B cell (primary cell): ENCODE results near the gene FSHR. TPM values are rescaled to one million over a fixed set of nuclear protein-coding genes. Genes with fewer than 3 reads are reported as not detected.

Source experiments
- ATAC-seq: fragments of 200-7000 bp; cut with Tn5 transposase; one replicate; pipeline ENCODE4 v1.10.0; 2021; ENCODE audit warnings: low read depth, mild to moderate bottlenecking, moderate number of reproducible peaks, moderate library complexity
- CTCF ChIA-PET: fragments of 350-600 bp; sonication (Branson Sonifier 250); formaldehyde crosslinking; loops from one replicate; lab custom pipeline; 2021; ENCODE audit warnings: antibody characterized with exemption, inconsistent platforms; lab: Charles Lee
- POLR2A ChIA-PET: fragments of 350-600 bp; sonication (Branson Sonifier 250); formaldehyde crosslinking; loops from one replicate; lab custom pipeline; 2021; ENCODE audit warnings: antibody characterized with exemption; lab: Charles Lee
- DNase-seq: peaks from one replicate; pipeline ENCODE4 v3.0.0; 2013
- H2AFZ ChIP-seq: 2 replicates; pipeline ENCODE4 v1.6.1; 2012; ENCODE audit warnings: mild to moderate bottlenecking, low read depth, low read length; ENCODE audit not compliant: insufficient read depth, poor library complexity, severe bottlenecking
- H3K27ac ChIP-seq, 2 donors: 1 replicate in 1 of 2; 2 replicates in 1 of 2; pipeline ENCODE4 v1.5.1; 2012 to 2013; ENCODE audit warnings: low read length in 2 of 2, mild to moderate bottlenecking in 2 of 2, moderate library complexity in 1 of 2
- H3K27me3 ChIP-seq, 4 experiments: fragments of 200-600 bp in 1 of 4; sonication (generic) in 1 of 4; replicated peaks in 1 of 4; 1 replicate in 2 of 4; 2 replicates in 2 of 4; pipeline versions ENCODE4 v1.6.1 to v1.7.0; 2013 to 2016; ENCODE audit warnings: low read length in 3 of 4, mild to moderate bottlenecking in 2 of 4, mixed read lengths in 1 of 4, moderate library complexity in 1 of 4; ENCODE audit not compliant: insufficient read depth in 4 of 4, control insufficient read depth in 3 of 4; ENCODE audit errors: control extremely low read depth in 1 of 4
- H3K36me3 ChIP-seq, 2 experiments: replicated peaks in 1 of 2; 1 replicate in 1 of 2; 2 replicates in 1 of 2; pipeline versions ENCODE4 v1.6.1 to v1.7.1; 2013; ENCODE audit warnings: low read length in 1 of 2; ENCODE audit not compliant: insufficient read depth in 2 of 2, control insufficient read depth in 1 of 2; ENCODE audit errors: control extremely low read depth in 1 of 2, extremely low read depth in 1 of 2
- H3K4me1 ChIP-seq, 2 donors: fragments of 200-600 bp in 1 of 2; sonication (generic) in 1 of 2; 1 replicate in 1 of 2; 2 replicates in 1 of 2; pipeline versions ENCODE4 v1.5.1 to v1.6.1; 2013 to 2017; ENCODE audit warnings: low read length in 2 of 2; ENCODE audit not compliant: control insufficient read depth in 2 of 2, insufficient read depth in 2 of 2
- H3K4me2 ChIP-seq: replicated peaks from 2 replicates; pipeline ENCODE3; 2012; ENCODE audit warnings: mild to moderate bottlenecking, low read depth, low read length; ENCODE audit not compliant: poor library complexity, severe bottlenecking
- H3K4me3 ChIP-seq, 5 experiments: fragments of 200-600 bp in 1 of 5; sonication (generic) in 1 of 5; 1 replicate in 3 of 5; 2 replicates in 2 of 5; pipeline versions ENCODE4 v1.5.1 to v1.7.0; 2011 to 2016; ENCODE audit warnings: low read length in 4 of 5, mild to moderate bottlenecking in 4 of 5, low read depth in 2 of 5, control low read depth in 1 of 5, moderate library complexity in 1 of 5; ENCODE audit not compliant: insufficient read depth in 1 of 5; ENCODE audit errors: control extremely low read depth in 1 of 5, extremely low read depth in 1 of 5
- H3K79me2 ChIP-seq: fragments of 200-600 bp; sonication (generic); one replicate; pipeline ENCODE4 v1.6.0; 2016; ENCODE audit warnings: low read length; ENCODE audit not compliant: control insufficient read depth, insufficient read depth
- H3K9ac ChIP-seq: fragments of 200-600 bp; sonication (generic); 2 replicates; pipeline ENCODE4 v1.6.1; 2017; ENCODE audit warnings: mild to moderate bottlenecking, low read length, moderate library complexity
- H3K9me3 ChIP-seq, 3 donors: one replicate each; pipeline versions ENCODE4 v1.6.1 to v1.7.1; 2013; ENCODE audit warnings: low read length in 2 of 3; ENCODE audit not compliant: control insufficient read depth in 2 of 3, insufficient read depth in 1 of 3; ENCODE audit errors: control extremely low read depth in 1 of 3
- H4K20me1 ChIP-seq: 2 replicates; pipeline ENCODE4 v1.6.0; 2012; ENCODE audit warnings: mild to moderate bottlenecking, low read length; ENCODE audit not compliant: insufficient read depth, control insufficient read depth, poor library complexity, severe bottlenecking
- H3K27ac Mint-ChIP-seq: one replicate; pipeline ENCODE4 v1.8.0; 2021; ENCODE audit warnings: mixed read lengths
- H3K27me3 Mint-ChIP-seq: one replicate; pipeline ENCODE4 v1.8.0; 2021; ENCODE audit warnings: mixed read lengths
- H3K4me1 Mint-ChIP-seq: one replicate; pipeline ENCODE4 v1.8.0; 2021; ENCODE audit warnings: mixed read lengths
- H3K4me3 Mint-ChIP-seq: one replicate; pipeline ENCODE4 v1.8.0; 2021; ENCODE audit warnings: mixed read lengths
- H3K9me3 Mint-ChIP-seq: one replicate; pipeline ENCODE4 v1.8.0; 2022; ENCODE audit warnings: mixed read lengths; ENCODE audit not compliant: insufficient read depth
- CTCF ChIP-seq: fragments of 200-600 bp; IDR thresholded peaks from one replicate; pipeline ENCODE4 v1.8.0; 2022; ENCODE audit warnings: antibody characterized with exemption, mild to moderate bottlenecking
- EZH2 ChIP-seq: IDR thresholded peaks from 2 replicates; pipeline ENCODE4 v1.6.1; 2012; ENCODE audit warnings: borderline replicate concordance, low read depth, mild to moderate bottlenecking, moderate library complexity, low read length; ENCODE audit not compliant: insufficient read depth, poor library complexity, severe bottlenecking
- WGBS: methylation state at CpG from one replicate; pipeline ENCODE4 v1.1.5; 2013; ENCODE audit warnings: missing lambda C conversion rate; ENCODE audit not compliant: insufficient coverage; 5-methylcytosine and 5-hydroxymethylcytosine counted together
- intact Hi-C: fragments of 100-400 bp; cut with micrococcal nuclease; formaldehyde crosslinking; loops from one replicate; pipeline ENCODE4 v1.10.0; 2022
- polyA plus RNA-seq: library from polyadenylated mRNA; depleted of rRNA; stranded (reverse); fragments of >200 nt; gene quantifications from 2 replicates; pipeline ENCODE4 v1.2.3, GENCODE V29; 2012
- total RNA-seq, 2 donors: library from RNA; stranded (reverse); fragments of 120-200 nt in 1 of 2; gene quantifications; 1 replicate in 1 of 2; 2 replicates in 1 of 2; pipeline versions ENCODE4 v1.2.3 to v1.2.4, GENCODE V29; 2013 to 2022

The FSHR gene
- total and polyA plus RNA-seq, 2 donors (not counting 1 experiment from before 2014, with no cell fraction given): not detected

- H3K4me1 Mint-ChIP-seq: no peaks in the 10 kb centered on the region
- no peak overlapping the region for H3K27ac Mint-ChIP-seq
- H3K79me2 ChIP-seq: no peaks in the 10 kb centered on the region
- no peaks in the 10 kb centered on the region for H3K4me1 ChIP-seq
- DNase-seq (no peak), ATAC-seq (no peak)
- no peaks in the 10 kb centered on the region for H3K9me3 ChIP-seq
- H2AFZ ChIP-seq: no peak overlapping the region
- intact Hi-C loops: no loop called here
- no peaks in the 10 kb centered on the region for H3K27me3 ChIP-seq
- H3K9ac ChIP-seq: no peak overlapping the region
- no peak overlapping the region for H3K4me3 ChIP-seq
- ChIA-PET CTCF (interaction anchor here (0.8 kb wide), 1 partner anchor 11 kb away, joined by 3 read pairs; no protein-coding TSS in a partner anchor), POLR2A (no interaction called here)
- no peaks in the 10 kb centered on the region for H3K36me3 ChIP-seq
- no CpG with 5 or more reads among the region's 3 CpGs for WGBS
- no peak overlapping the region for H3K4me2 ChIP-seq
- TF ChIP-seq CTCF: no peak
- no peak for TF ChIP-seq EZH2
- no peak overlapping the region for H3K4me3 Mint-ChIP-seq
- H3K9me3 Mint-ChIP-seq: no peaks in the 10 kb centered on the region
- no peak overlapping the region for H3K27ac ChIP-seq
- no peaks in the 10 kb centered on the region for H4K20me1 ChIP-seq
- H3K27me3 Mint-ChIP-seq: no peaks in the 10 kb centered on the region
Observed at GRCh38 chr2:48952614-48953013, 201.7 kb downstream of the FSHR start.

- no peak overlapping the region for H3K27ac Mint-ChIP-seq
- TF ChIP-seq CTCF (no peak), EZH2 (no peak)
Observed at GRCh38 chr2:48952143-48952542, 202.2 kb downstream of the FSHR start.

More at GRCh38 chr2:48952143-48952542, 202.2 kb downstream of the FSHR start:
- H3K4me3 ChIP-seq: no peak overlapping the region
- DNase-seq: no peak
- CTCF ChIA-PET: interaction anchor here (0.8 kb wide), 1 partner anchor 10 kb away, joined by 3 read pairs; no protein-coding TSS in a partner anchor
- H3K4me2 ChIP-seq: no peak overlapping the region
- H3K27me3 ChIP-seq: no peaks in the 10 kb centered on the region
- no peak overlapping the region for H3K9ac ChIP-seq
- no peak overlapping the region for H3K27ac ChIP-seq
- intact Hi-C loops: no loop called here
- no peaks in the 10 kb centered on the region for H3K79me2 ChIP-seq
- Mint-ChIP-seq H3K4me1 (no peaks in the 10 kb centered on the region), H3K4me3 (no peak overlapping the region), H3K9me3 (no peaks in the 10 kb centered on the region), H3K27me3 (no peaks in the 10 kb centered on the region)
- H3K9me3 ChIP-seq: no peaks in the 10 kb centered on the region
- no peaks in the 10 kb centered on the region for H3K4me1 ChIP-seq
- no peaks in the 10 kb centered on the region for H3K36me3 ChIP-seq
- no peaks in the 10 kb centered on the region for H4K20me1 ChIP-seq
- POLR2A ChIA-PET: no interaction called here
- 35% methylated on average over 5 of the region's 5 CpGs for WGBS
- ATAC-seq: no peak
- no peak overlapping the region for H2AFZ ChIP-seq
